ENCODE results near the gene F3.

The F3 gene

GRCh38 chr1:94526152-94526980 lies 15.2 kb downstream of the F3 start:
- no peak for DNase-seq

DNA sequence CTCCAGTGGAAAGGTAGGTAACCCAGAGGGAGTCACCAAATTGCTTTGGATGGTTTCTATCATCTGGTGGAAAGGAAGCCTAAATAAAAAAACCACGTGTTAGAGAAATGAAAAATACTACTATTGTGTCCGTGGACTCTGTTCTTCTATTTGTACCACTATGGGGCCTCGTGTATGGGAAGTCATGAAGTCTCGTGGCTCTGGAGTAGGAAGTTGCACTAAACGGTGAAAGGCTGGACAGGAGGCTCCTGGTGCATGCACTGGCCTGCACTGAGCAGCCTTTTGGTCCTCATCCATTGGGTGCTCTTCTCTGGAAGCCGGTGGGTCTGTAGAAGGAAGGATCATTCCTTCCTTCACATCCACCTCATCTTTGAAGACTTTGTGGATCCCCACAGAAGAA lies 17.0 kb downstream of the F3 start:
- no peak for DNase-seq

GRCh38 chr1:94522304-94522703 lies 19.3 kb downstream of the F3 start:
- no peak for DNase-seq

GRCh38 chr1:94519351-94519750 lies 22.2 kb downstream of the F3 start:
- DNase-seq, result no peak

DNA sequence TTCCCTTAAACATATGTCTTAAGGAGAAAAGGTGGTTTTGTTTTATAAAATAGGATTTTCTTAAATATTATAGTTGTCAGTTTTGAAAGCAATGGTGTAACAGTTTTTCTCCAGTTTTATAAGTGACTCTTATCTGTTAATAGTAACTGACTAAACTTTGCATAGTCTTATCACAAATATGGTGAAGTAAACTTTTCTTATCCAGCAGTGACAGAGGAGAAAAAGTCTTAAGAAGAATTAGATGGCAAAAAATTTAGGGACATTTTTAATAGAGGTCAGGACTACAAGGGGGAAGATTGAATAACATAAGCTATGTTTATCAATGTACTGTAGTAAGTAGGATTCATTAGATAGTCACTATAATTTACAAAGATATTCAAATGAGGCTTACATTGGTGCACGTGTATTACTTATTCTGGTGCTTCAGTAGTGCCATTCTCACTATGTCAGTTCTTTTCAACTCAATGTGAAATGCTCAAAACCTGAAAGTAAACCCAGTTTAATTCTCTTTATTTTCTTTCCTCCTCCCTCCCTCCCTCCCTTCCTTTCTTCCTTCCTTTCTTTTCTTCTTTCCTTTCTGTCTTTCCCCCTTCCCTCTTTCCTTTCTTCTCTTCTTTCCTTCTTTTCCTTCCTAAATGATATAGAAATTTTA lies 26.1 kb downstream of the F3 start:
- no peak for DNase-seq

- DNase-seq, result no peak
Observed at GRCh38 chr1:94514095-94514727, 27.3 kb downstream of the F3 start.

DNA sequence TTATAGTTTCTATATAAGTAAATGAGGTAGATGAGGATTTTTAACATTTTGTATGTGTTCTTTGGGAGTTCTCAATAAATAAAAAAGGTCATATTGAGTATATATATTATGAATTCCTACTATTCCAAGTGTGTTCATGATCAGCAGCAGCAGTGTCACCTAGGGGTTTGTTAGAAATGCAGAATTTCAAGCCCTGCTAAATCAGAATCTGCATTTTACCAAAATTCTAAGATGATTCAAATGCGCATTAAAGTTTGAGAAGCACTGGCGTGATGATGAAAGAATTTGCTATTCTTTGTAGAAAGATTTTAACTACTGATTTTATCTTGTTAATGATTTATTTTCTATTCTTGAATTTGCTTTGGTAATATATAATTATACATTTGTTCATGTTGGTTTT lies 28.7 kb downstream of the F3 start:
- no peak for DNase-seq

GRCh38 chr1:94504601-94505000 lies 37.0 kb downstream of the F3 start:
- DNase-seq, result no peak

GRCh38 chr1:94503153-94503552 lies 38.4 kb downstream of the F3 start:
- DNase-seq, result no peak

DNA sequence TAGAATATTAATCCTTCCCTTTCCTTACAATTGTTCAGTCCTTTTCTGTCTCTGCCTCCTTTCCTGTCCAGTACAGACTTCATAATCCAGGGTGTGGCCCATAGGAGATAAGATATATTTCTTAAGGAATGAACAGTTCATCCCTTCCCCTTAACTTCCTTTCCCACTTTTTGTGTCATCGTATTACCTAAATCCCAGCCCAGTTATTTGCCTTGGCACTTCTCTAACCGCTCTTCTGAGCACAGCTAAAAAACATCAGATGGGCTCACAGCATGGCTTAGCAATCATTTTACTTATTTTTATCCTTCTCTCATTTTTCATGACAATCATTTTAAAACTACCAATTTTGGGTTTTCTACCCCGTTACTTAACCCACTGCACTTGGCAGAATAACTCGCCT lies 39.6 kb downstream of the F3 start:
- DNase-seq, result no peak

- DNase-seq, result no peak
Observed at GRCh38 chr1:94501426-94501825, 40.1 kb downstream of the F3 start.

GRCh38 chr1:94496076-94496755 lies 45.3 kb downstream of the F3 start:
- no peak for DNase-seq

DNA sequence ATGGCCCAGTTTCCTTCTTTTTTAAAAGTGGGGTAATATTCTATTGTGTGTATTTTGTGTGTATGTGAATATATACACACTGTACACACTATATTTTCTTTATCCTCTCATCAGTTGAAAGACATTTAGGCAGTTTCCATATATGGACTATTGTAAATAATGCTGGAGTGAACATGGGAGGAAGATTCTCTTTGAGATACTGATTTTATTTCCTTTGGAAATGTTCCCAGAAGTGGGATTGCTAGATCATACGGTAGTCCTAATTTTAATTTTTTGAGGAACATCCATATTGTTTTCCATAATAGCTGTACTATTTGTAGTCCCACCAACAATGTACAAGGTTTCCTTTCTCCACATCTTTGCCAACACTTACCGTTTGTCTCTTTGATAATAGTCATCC lies 51.0 kb downstream of the F3 start:
- DNase-seq, result no peak

GRCh38 chr1:94486990-94487389 lies 54.6 kb downstream of the F3 start:
- no peak for DNase-seq

DNA sequence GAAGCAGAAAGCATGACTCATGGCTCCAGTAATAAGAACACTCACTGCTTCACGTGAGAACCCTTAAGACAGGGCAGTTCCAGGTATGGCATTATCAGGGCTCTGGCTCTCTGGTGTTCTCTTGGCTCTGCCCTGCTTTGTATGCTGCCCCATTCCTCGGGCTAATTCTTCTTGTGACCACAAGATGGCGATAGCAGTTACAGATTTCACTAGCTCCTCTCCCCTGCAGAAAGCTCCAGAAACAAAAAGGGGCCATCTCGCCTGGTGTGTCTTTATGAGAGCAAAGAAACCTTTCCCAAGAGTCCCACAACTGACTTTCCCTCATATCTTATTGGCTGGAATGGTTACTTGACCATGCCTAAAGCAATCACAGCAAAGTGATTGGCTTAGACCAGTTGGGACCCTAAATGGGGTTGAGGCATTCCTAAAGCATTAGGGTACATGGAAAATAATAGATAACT lies 60.1 kb downstream of the F3 start:
- DNase-seq, result peak; percentile 51

DNA sequence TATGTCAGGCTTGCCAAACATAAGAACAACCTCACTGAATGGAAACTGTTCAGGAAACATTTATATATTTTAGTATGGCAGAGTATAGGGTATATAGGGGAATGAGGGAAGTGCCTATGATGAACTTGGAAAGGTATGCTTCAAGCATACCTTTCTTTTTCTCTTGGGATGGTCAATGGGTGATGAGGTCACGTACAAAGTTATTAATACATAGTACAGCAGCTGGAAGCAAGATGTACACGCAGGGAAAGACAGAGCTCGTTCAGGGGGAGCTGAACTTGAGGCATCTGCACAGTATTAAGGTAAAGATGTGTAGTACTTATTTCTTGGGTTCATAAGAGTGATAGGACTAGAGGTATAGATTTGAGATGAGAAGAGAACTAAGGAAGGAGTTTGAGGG lies 61.9 kb downstream of the F3 start:
- DNase-seq, result no peak

Data from NCI-H2227 treated with DMSO at 0.1 percent for 48 hours (cell line).